IMR-90 (cell line): Measurements from ENCODE around the gene BRSK1. TPM values are rescaled to one million over a fixed set of nuclear protein-coding genes. Genes with fewer than 3 reads are reported as not detected.

ENCODE experiments used
- ATAC-seq: fragments of 200-7000 bp; cut with Tn5 transposase; 2 replicates; pipeline ENCODE4 v1.9.1; 2020; ENCODE audit warnings: low read depth, mild to moderate bottlenecking, moderate library complexity
- BruUV-seq: library from RNA; stranded (reverse); fragments of 400-500 nt; replicated peaks from 2 replicates; lab custom pipeline; 2021; lab: Mats Ljungman, UMichigan
- CTCF ChIA-PET: fragments of 300-600 bp; formaldehyde crosslinking; extraction: SDS; loops from one replicate; lab custom pipeline; 2021; ENCODE audit warnings: antibody characterized with exemption; lab: Yijun Ruan, JAX
- POLR2A ChIA-PET: fragments of 300-600 bp; sonication (Branson Sonifier 250); formaldehyde crosslinking; loops from one replicate; lab custom pipeline; 2022; ENCODE audit warnings: antibody characterized with exemption; ENCODE audit not compliant: unreplicated experiment; lab: Charles Lee
- DNase-seq: peaks from one replicate; pipeline ENCODE4 v3.0.0; 2013
- H2AFZ ChIP-seq: replicated peaks from 2 replicates; pipeline ENCODE3; 2013; ENCODE audit warnings: low read length, mild to moderate bottlenecking; ENCODE audit not compliant: poor library complexity
- H2AK5ac ChIP-seq: 2 replicates; pipeline ENCODE4 v1.6.1; 2013; ENCODE audit warnings: low read depth, low read length, inconsistent platforms
- H2AK9ac ChIP-seq: replicated peaks from 2 replicates; pipeline ENCODE3; 2013; ENCODE audit warnings: mild to moderate bottlenecking, low read depth, low read length, moderate library complexity; ENCODE audit not compliant: poor library complexity
- H2BK120ac ChIP-seq: 2 replicates; pipeline ENCODE4 v1.6.1; 2013; ENCODE audit warnings: low read depth, low read length, inconsistent platforms
- H2BK15ac ChIP-seq: 3 replicates; pipeline ENCODE4 v1.6.1; 2013; ENCODE audit warnings: low read depth, low read length, inconsistent platforms
- H2BK20ac ChIP-seq: 2 replicates; pipeline ENCODE4 v1.6.1; 2013; ENCODE audit warnings: low read depth, mild to moderate bottlenecking, inconsistent platforms, low read length, moderate library complexity
- H2BK5ac ChIP-seq: 2 replicates; pipeline ENCODE4 v1.6.1; 2013; ENCODE audit warnings: mild to moderate bottlenecking, low read depth, low read length, inconsistent platforms; ENCODE audit not compliant: poor library complexity, severe bottlenecking
- H3K14ac ChIP-seq: replicated peaks from 2 replicates; pipeline ENCODE4 v1.6.1; 2013; ENCODE audit warnings: low read depth, low read length, inconsistent platforms
- H3K18ac ChIP-seq: 2 replicates; pipeline ENCODE4 v1.6.1; 2013; ENCODE audit warnings: low read depth, low read length, control low read depth
- H3K23ac ChIP-seq: 2 replicates; pipeline ENCODE4 v1.6.1; 2013; ENCODE audit warnings: low read depth, low read length, inconsistent platforms
- H3K27ac ChIP-seq: 2 replicates; pipeline ENCODE4 v1.5.1; 2013; ENCODE audit warnings: mild to moderate bottlenecking, control low read depth, low read length; ENCODE audit not compliant: insufficient read depth
- H3K27me3 ChIP-seq: 2 replicates; pipeline ENCODE4 v1.6.1; 2013; ENCODE audit warnings: low read length; ENCODE audit not compliant: control insufficient read depth, insufficient read depth
- H3K36me3 ChIP-seq: 2 replicates; pipeline ENCODE4 v1.6.1; 2013; ENCODE audit warnings: low read length, mixed read lengths; ENCODE audit not compliant: control insufficient read depth, insufficient read depth
- H3K4ac ChIP-seq: 2 replicates; pipeline ENCODE4 v1.6.1; 2013; ENCODE audit warnings: low read depth, low read length, inconsistent platforms
- H3K4me1 ChIP-seq: 2 replicates; pipeline ENCODE4 v1.6.1; 2013; ENCODE audit warnings: low read length, mixed read lengths; ENCODE audit not compliant: control insufficient read depth, insufficient read depth
- H3K4me2 ChIP-seq: 2 replicates; pipeline ENCODE4 v1.6.1; 2013; ENCODE audit warnings: low read depth, mild to moderate bottlenecking, control low read depth, low read length, moderate library complexity
- H3K4me3 ChIP-seq: 2 replicates; pipeline ENCODE4 v1.5.1; 2013; ENCODE audit warnings: low read depth, mild to moderate bottlenecking, control low read depth, low read length, moderate library complexity; ENCODE audit not compliant: insufficient read depth
- H3K56ac ChIP-seq: 2 replicates; pipeline ENCODE4 v1.6.1; 2013; ENCODE audit warnings: low read length, inconsistent platforms; ENCODE audit not compliant: insufficient read depth; ENCODE audit errors: extremely low read depth
- H3K79me1 ChIP-seq, 2 experiments: 2 replicates each; pipeline ENCODE4 v1.6.1; 2013; ENCODE audit warnings: low read length in 2 of 2, inconsistent platforms in 1 of 2, low read depth in 1 of 2
- H3K9ac ChIP-seq: 2 replicates; pipeline ENCODE4 v1.6.1; 2013; ENCODE audit warnings: low read depth, low read length, control low read depth
- H3K9me1 ChIP-seq: 2 replicates; pipeline ENCODE4 v1.6.1; 2013; ENCODE audit warnings: low read length, inconsistent platforms; ENCODE audit not compliant: insufficient read depth
- H3K9me3 ChIP-seq: 2 replicates; pipeline ENCODE4 v1.6.1; 2013; ENCODE audit warnings: low read length; ENCODE audit not compliant: control insufficient read depth, insufficient read depth
- H4K20me1 ChIP-seq: 2 replicates; pipeline ENCODE4 v1.6.1; 2013; ENCODE audit warnings: low read length, inconsistent platforms; ENCODE audit not compliant: insufficient read depth
- H4K5ac ChIP-seq: 2 replicates; pipeline ENCODE4 v1.6.1; 2013; ENCODE audit warnings: mild to moderate bottlenecking, low read depth, low read length, control low read depth
- H4K8ac ChIP-seq, 2 experiments: 2 replicates each; pipeline ENCODE4 v1.6.1; 2013; ENCODE audit warnings: low read depth in 2 of 2, low read length in 2 of 2, control low read depth in 1 of 2, inconsistent platforms in 1 of 2
- H4K91ac ChIP-seq: 2 replicates; pipeline ENCODE4 v1.6.1; 2013; ENCODE audit warnings: low read depth, low read length, inconsistent platforms; ENCODE audit not compliant: insufficient read depth
- MAZ ChIP-seq: IDR thresholded peaks from 2 replicates; pipeline ENCODE4 v1.6.1; 2012; ENCODE audit warnings: low read depth, mild to moderate bottlenecking, low read length, improper control_type of control experiment, moderate library complexity, borderline replicate concordance
- MXI1 ChIP-seq: IDR thresholded peaks from 2 replicates; pipeline ENCODE4 v1.6.1; 2012; ENCODE audit warnings: low read depth, mild to moderate bottlenecking, low read length, moderate library complexity, borderline replicate concordance
- WGBS, 2 experiments: methylation state at CpG; one replicate each; pipeline versions ENCODE4 v1.1.5 to v1.1.7; 2013; ENCODE audit warnings: missing lambda C conversion rate in 2 of 2; ENCODE audit not compliant: insufficient read length in 1 of 2; ENCODE audit errors: extremely low coverage in 2 of 2; 5-methylcytosine and 5-hydroxymethylcytosine counted together
- dilution Hi-C: fragments of 300-500 bp; cut with HindIII; formaldehyde crosslinking; loops from one replicate; pipeline ENCODE4 v1.14.3; 2018; ENCODE audit warnings: low sequenced_read_pairs; ENCODE audit not compliant: unreplicated experiment
- in situ Hi-C: fragments of 300-500 bp; cut with MboI; formaldehyde crosslinking; loops from 3 replicates; pipeline ENCODE4 v1.14.3; 2019; ENCODE audit warnings: low sequenced_read_pairs, inconsistent platforms, mixed read lengths
- intact Hi-C: fragments of 100-400 bp; cut with micrococcal nuclease; formaldehyde crosslinking; loops from 2 replicates; pipeline ENCODE4 v1.10.0; 2022
- polyA plus RNA-seq, 3 experiments: library from polyadenylated mRNA; depleted of rRNA; stranded (reverse); fragments of >200 nt; gene quantifications; 2 replicates each; pipeline ENCODE4 v1.2.3, GENCODE V29; 2012; ENCODE audit warnings: low replicate concordance in 1 of 3
- total RNA-seq: library from RNA; depleted of rRNA; stranded (reverse); fragments of >200 nt; gene quantifications from 2 replicates; pipeline ENCODE4 v1.2.3, GENCODE V29; 2012

Gene BRSK1
- total and polyA plus RNA-seq, 2 of the 4 experiments (the other 2 are of a cell fraction): 2.5 to 22.3 TPM

DNA sequence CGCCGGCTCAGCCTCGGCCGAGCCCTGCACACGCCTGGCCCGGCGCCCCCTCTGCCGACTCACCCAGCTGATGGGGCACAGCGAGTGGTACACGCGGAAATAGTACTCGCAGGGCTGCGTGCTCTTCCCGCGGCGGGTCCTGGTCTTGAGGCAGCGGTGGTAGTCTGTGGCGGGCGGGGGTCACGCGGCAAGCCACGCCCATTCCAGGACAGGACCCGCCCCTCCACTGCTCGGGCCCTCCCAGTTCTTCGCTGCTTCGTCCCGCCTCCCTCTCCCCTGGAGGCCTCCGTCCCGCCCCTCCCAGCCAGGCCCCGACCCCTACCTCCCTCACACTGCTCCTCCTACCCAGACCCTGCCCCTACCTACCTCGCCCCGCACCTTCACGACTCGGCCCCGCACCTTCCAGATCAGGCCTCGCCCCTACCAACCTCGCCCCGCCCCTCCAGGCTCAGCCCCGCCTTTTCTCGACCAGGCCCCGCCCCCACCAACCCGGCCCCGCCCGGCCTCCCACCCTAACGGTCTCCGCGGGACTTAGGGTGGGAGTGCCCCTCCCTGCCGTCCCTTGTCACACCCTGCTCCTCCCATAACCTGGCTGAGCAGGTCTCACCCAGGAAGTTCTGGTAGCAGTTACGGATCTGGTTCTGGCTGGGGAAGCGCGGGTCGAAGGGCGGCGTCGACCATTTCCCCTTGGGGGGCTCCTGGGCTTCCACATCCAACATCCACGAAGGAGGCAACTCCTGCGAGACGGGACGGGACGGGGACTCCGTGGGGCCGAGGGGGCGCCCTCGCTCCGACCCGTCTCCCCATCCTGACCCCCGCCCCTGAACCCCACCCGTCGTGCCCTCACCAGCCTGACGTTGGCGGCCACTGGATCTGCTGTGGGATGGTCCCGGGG is 70.3 kb downstream of the BRSK1 start:
- Histone ChIP-seq H4K20me1 (peaks cover 7% of the 10 kb centered on the region; the same call in 1 of the 2 replicates), H3K27me3 (peaks cover 43% of the 10 kb centered on the region), H2AK5ac (no peak overlapping the region), H3K4ac (no peak overlapping the region), H3K9ac (0 out of 2 replicates have a peak overlapping the region, but pooled peaks have one; percentile 7), H2BK120ac (no peak overlapping the region), H3K9me1 (no peaks in the 10 kb centered on the region), H3K9me3 (no peaks in the 10 kb centered on the region), H3K27ac (peak overlapping the region; percentile 21; the same call in 1 of the 2 replicates), H3K23ac (no peak overlapping the region), H2BK5ac (no peak overlapping the region), H2AK9ac (no peak overlapping the region), H3K4me2 (peak overlapping the region; percentile 86), H3K4me3 (peak overlapping the region; percentile 65), H3K79me1 (no peaks in the 10 kb centered on the region), H2BK15ac (no peak overlapping the region; the same call in 2 of the 3 replicates), H2AFZ (peak overlapping the region; percentile 93), H2BK20ac (no peak overlapping the region), H3K14ac (no peak overlapping the region; the same call in 1 of the 2 replicates), H4K91ac (peak overlapping the region; percentile 34; the same call in 1 of the 2 replicates), H3K18ac (no peak overlapping the region; the same call in 1 of the 2 replicates), H3K56ac (no peak overlapping the region), H3K36me3 (no peaks in the 10 kb centered on the region), H4K5ac (no peak overlapping the region), H4K8ac (peak overlapping the region in 1 of 2 experiments; percentile 50; a peak in 1 of 4 replicates), H3K4me1 (peaks cover 5% of the 10 kb centered on the region; the same call in 1 of the 2 replicates)
- no TSS peak for BruUV-seq
- DNase-seq (peak; percentile 43), ATAC-seq (peak; percentile 99)
- WGBS, 2 experiments: 0% methylated on average over 23 of the region's 72 CpGs; no CpG with 5 or more reads in 1 of the 2 experiments
- POLR2A ChIA-PET: no interaction called here
- intact Hi-C loops: no loop called here
- CTCF ChIA-PET: no interaction called here
- dilution Hi-C loops: no loop called here
- in situ Hi-C loops: no loop called here
- TF ChIP-seq MAZ (no peak), MXI1 (0 out of 2 replicates have a peak, but pooled peaks have one; percentile 15)
